Mammary epithelial cell (primary cell): Measurements from ENCODE around the gene MTMR2.

Experiments used
- EZH2 ChIP-seq: IDR thresholded peaks from 2 replicates; pipeline ENCODE4 v1.6.1; 2012; ENCODE audit warnings: low read length, inconsistent platforms, borderline replicate concordance
- TF ChIP-seq, protein P1 (sequence below), 2 donors: IDR thresholded peaks in 1 of 2; conservative IDR thresholded peaks in 1 of 2; 2 replicates each; pipeline ENCODE4 v1.5.1; 2011 to 2012; ENCODE audit warnings: inconsistent platforms in 2 of 2, low read length in 2 of 2, mild to moderate bottlenecking in 2 of 2, control low read depth in 1 of 2, low read depth in 1 of 2; ENCODE audit not compliant: insufficient read depth in 1 of 2; ENCODE audit errors: extremely low read depth in 1 of 2

DNA sequence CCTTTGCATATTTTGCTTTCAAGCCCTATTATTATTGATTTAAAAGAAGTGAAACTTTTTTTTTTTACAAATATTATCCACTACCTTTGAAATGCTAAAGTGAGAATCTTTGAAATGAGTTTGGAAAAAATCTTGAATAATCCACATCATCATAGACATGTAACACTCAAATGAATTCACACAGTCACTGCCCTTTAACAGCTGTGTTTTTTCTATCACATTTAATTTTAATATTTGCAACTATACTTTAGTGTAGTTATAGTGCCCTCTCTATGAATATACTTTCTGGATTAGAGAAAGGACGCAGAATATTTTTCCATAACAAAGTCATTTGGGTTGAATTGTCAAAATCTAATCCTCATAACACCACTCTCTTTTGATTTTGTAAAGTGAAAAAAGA is 37.9 kb upstream of the MTMR2 start:
- TF ChIP-seq, protein P1, sequence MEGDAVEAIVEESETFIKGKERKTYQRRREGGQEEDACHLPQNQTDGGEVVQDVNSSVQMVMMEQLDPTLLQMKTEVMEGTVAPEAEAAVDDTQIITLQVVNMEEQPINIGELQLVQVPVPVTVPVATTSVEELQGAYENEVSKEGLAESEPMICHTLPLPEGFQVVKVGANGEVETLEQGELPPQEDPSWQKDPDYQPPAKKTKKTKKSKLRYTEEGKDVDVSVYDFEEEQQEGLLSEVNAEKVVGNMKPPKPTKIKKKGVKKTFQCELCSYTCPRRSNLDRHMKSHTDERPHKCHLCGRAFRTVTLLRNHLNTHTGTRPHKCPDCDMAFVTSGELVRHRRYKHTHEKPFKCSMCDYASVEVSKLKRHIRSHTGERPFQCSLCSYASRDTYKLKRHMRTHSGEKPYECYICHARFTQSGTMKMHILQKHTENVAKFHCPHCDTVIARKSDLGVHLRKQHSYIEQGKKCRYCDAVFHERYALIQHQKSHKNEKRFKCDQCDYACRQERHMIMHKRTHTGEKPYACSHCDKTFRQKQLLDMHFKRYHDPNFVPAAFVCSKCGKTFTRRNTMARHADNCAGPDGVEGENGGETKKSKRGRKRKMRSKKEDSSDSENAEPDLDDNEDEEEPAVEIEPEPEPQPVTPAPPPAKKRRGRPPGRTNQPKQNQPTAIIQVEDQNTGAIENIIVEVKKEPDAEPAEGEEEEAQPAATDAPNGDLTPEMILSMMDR (conservative IDR thresholded peaks at IDR 0.05 in 1 of 2, IDR thresholded peaks at IDR 0.05 in 1 of 2; ENCODE audit: extremely low read depth in 1 of 2, insufficient read depth in 1 of 2, low read depth in 1 of 2, low read length in 2 of 2) = no peak
- no peak for TF ChIP-seq EZH2
